BLaER1 treated with 17β-estradiol and CSF1 and Interleukin-3, amounts not matched to agents 10 nM and 100 nM (cell line): Measurements from ENCODE around the gene SH3BP5.

ENCODE experiments used
- H3K27ac ChIP-seq, 11 experiments: shearing (Covaris generic); formaldehyde crosslinking; 2 replicates each; pipeline ENCODE4 v1.8.1; 2022
- H3K27me3 ChIP-seq, 11 experiments: shearing (Covaris generic); formaldehyde crosslinking; 2 replicates each; pipeline ENCODE4 v1.8.1; 2022
- H3K36me3 ChIP-seq, 11 experiments: shearing (Covaris generic); formaldehyde crosslinking; 2 replicates each; pipeline ENCODE4 v1.8.1; 2022
- H3K4me1 ChIP-seq, 10 experiments: shearing (Covaris generic); formaldehyde crosslinking; 2 replicates each; pipeline ENCODE4 v1.8.1; 2022
- H3K4me2 ChIP-seq, 11 experiments: shearing (Covaris generic); formaldehyde crosslinking; 2 replicates each; pipeline ENCODE4 v1.8.1; 2022
- H3K4me3 ChIP-seq, 10 experiments: shearing (Covaris generic); formaldehyde crosslinking; 2 replicates each; pipeline ENCODE4 v1.8.1; 2022
- H3K9ac ChIP-seq, 11 experiments: shearing (Covaris generic); formaldehyde crosslinking; 2 replicates each; pipeline ENCODE4 v1.8.1; 2022
- H3K9me3 ChIP-seq, 11 experiments: shearing (Covaris generic); formaldehyde crosslinking; replicated peaks in 1 of 11; 2 replicates each; pipeline ENCODE4 v1.8.1; 2022
- H4K20me1 ChIP-seq, 11 experiments: shearing (Covaris generic); formaldehyde crosslinking; 2 replicates each; pipeline ENCODE4 v1.8.1; 2022
- Cebpa-rat ChIP-seq, 11 experiments: shearing (Covaris generic); IDR thresholded peaks; 2 replicates each; pipeline ENCODE4 v1.8.1; 2022

The SH3BP5 gene

GRCh38 chr3:15268033-15268631, 64.3 kb downstream of the SH3BP5 start:
- Histone ChIP-seq H3K4me3 (no peak overlapping the region), H3K36me3 (peaks cover 0 to 34% (median 0%) of the 10 kb centered on the region in 11 experiments; a peak in 7 of 22 replicates), H3K9me3 (peaks cover 0 to 3% (median 0%) of the 10 kb centered on the region in 11 experiments; a peak in 1 of 22 replicates), H4K20me1 (peaks cover 0 to 12% (median 0%) of the 10 kb centered on the region in 11 experiments; a peak in 6 of 22 replicates), H3K4me1 (peaks cover 28 to 85% (median 69%) of the 10 kb centered on the region in 10 experiments), H3K27me3 (peaks cover 0 to 44% (median 30%) of the 10 kb centered on the region in 11 experiments; a peak in 16 of 22 replicates), H3K27ac (peak overlapping the region in 3 of 11 experiments; percentile 48 to 75 (median 60); a peak in 5 of 22 replicates), H3K4me2 (peak overlapping the region in 6 of 11 experiments; percentile 81 to 95 (median 91); a peak in 12 of 22 replicates), H3K9ac (0 out of 22 replicates have a peak overlapping the region, but pooled peaks of 2 of the 11 experiments have one; percentile 9 to 24)
- no peak for TF ChIP-seq Cebpa-rat (IDR thresholded peaks at IDR 0.05)

- no peak for TF ChIP-seq Cebpa-rat (IDR thresholded peaks at IDR 0.05)
- H3K4me1 ChIP-seq: peaks cover 26 to 79% (median 63%) of the 10 kb centered on the region in 10 experiments
Measured at GRCh38 chr3:15267502-15267901, 64.9 kb downstream of the SH3BP5 start.

GRCh38 chr3:15266510-15267376, 65.6 kb downstream of the SH3BP5 start:
- no peak overlapping the region for H3K4me3 ChIP-seq
- H3K27ac ChIP-seq: 0 out of 22 replicates have a peak overlapping the region, but pooled peaks of 1 of the 11 experiments have one; percentile 17
- H3K4me2 ChIP-seq: peak overlapping the region in 6 of 11 experiments; percentile 6 to 44 (median 16); a peak in 8 of 22 replicates
- TF ChIP-seq Cebpa-rat (IDR thresholded peaks at IDR 0.05): no peak
- H4K20me1 ChIP-seq: peaks cover 0 to 12% (median 0%) of the 10 kb centered on the region in 11 experiments; a peak in 6 of 22 replicates
- peaks cover 0 to 33% (median 26%) of the 10 kb centered on the region in 11 experiments; a peak in 16 of 22 replicates for H3K27me3 ChIP-seq
- peaks cover 0 to 42% (median 0%) of the 10 kb centered on the region in 11 experiments; a peak in 9 of 22 replicates for H3K36me3 ChIP-seq
- peak overlapping the region in 5 of 11 experiments; percentile 9 to 40 (median 31); a peak in 7 of 22 replicates for H3K9ac ChIP-seq
- H3K4me1 ChIP-seq: peaks cover 19 to 71% (median 57%) of the 10 kb centered on the region in 10 experiments
- H3K9me3 ChIP-seq: peaks cover 0 to 3% (median 0%) of the 10 kb centered on the region in 11 experiments; a peak in 1 of 22 replicates

More at GRCh38 chr3:15267502-15267901, 64.9 kb downstream of the SH3BP5 start:
- peak overlapping the region in 1 of 11 experiments; percentile 8; a peak in 1 of 22 replicates for H3K9ac ChIP-seq
- peaks cover 0 to 3% (median 0%) of the 10 kb centered on the region in 11 experiments; a peak in 1 of 22 replicates for H3K9me3 ChIP-seq
- peaks cover 0 to 38% (median 26%) of the 10 kb centered on the region in 11 experiments; a peak in 16 of 22 replicates for H3K27me3 ChIP-seq
- H4K20me1 ChIP-seq: peaks cover 0 to 12% (median 0%) of the 10 kb centered on the region in 11 experiments; a peak in 6 of 22 replicates
- peak overlapping the region in 2 of 11 experiments; percentile 21 to 94; a peak in 3 of 22 replicates for H3K4me2 ChIP-seq
- H3K36me3 ChIP-seq: peaks cover 0 to 34% (median 0%) of the 10 kb centered on the region in 11 experiments; a peak in 7 of 22 replicates
- H3K27ac ChIP-seq: no peak overlapping the region
- H3K4me3 ChIP-seq: no peak overlapping the region

- H3K9me3 ChIP-seq: peaks cover 0 to 3% (median 0%) of the 10 kb centered on the region in 11 experiments; a peak in 1 of 22 replicates
- peak overlapping the region in 4 of 11 experiments; percentile 17 to 40 (median 35); a peak in 7 of 22 replicates for H3K9ac ChIP-seq
- no peak overlapping the region for H3K4me3 ChIP-seq
- H3K36me3 ChIP-seq: peaks cover 0 to 50% (median 0%) of the 10 kb centered on the region in 11 experiments; a peak in 9 of 22 replicates
- H4K20me1 ChIP-seq: peaks cover 0 to 14% (median 0%) of the 10 kb centered on the region in 11 experiments; a peak in 6 of 22 replicates
- TF ChIP-seq Cebpa-rat (IDR thresholded peaks at IDR 0.05): no peak
- peaks cover 10 to 62% (median 49%) of the 10 kb centered on the region in 10 experiments for H3K4me1 ChIP-seq
- peak overlapping the region in 5 of 11 experiments; percentile 6 to 44 (median 21); a peak in 6 of 22 replicates for H3K4me2 ChIP-seq
- H3K27ac ChIP-seq: no peak overlapping the region
- peaks cover 0 to 29% (median 26%) of the 10 kb centered on the region in 11 experiments; a peak in 16 of 22 replicates for H3K27me3 ChIP-seq
Measured at GRCh38 chr3:15265655-15266509, 66.5 kb downstream of the SH3BP5 start.

DNA sequence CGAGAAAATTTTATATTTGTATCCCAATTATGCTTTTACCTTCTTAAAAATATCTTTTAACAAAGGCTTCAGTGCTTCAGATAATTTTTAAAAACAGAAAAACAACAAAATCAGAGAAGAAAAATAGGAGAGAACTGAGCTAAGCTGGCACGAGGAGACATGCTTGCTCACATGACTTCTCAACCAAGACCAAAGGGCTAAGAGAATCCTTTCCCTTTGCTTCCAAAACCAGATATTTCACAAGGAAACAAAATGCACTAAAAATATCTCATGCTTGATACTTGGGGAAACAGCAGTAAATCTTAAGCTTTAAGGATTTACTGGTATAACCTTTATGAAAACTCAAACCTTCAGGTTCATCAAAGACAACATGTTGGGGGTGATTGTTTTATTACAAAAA, 67.9 kb downstream of the SH3BP5 start:
- peaks cover 0 to 27% (median 0%) of the 10 kb centered on the region in 11 experiments; a peak in 6 of 22 replicates for H4K20me1 ChIP-seq
- peaks cover 0 to 64% (median 4%) of the 10 kb centered on the region in 11 experiments; a peak in 14 of 22 replicates for H3K36me3 ChIP-seq
- H3K9me3 ChIP-seq: peaks cover 0 to 2% (median 0%) of the 10 kb centered on the region in 11 experiments; a peak in 1 of 22 replicates
- no peak for TF ChIP-seq Cebpa-rat (IDR thresholded peaks at IDR 0.05)
- H3K27ac ChIP-seq: no peak overlapping the region
- H3K4me1 ChIP-seq: peaks cover 3 to 48% (median 35%) of the 10 kb centered on the region in 10 experiments; a peak in 18 of 20 replicates
- H3K9ac ChIP-seq: no peak overlapping the region
- H3K4me2 ChIP-seq: peak overlapping the region in 10 of 11 experiments; percentile 1 to 33 (median 16); a peak in 10 of 22 replicates
- peaks cover 0 to 15% (median 14%) of the 10 kb centered on the region in 11 experiments; a peak in 16 of 22 replicates for H3K27me3 ChIP-seq
- no peak overlapping the region for H3K4me3 ChIP-seq

DNA sequence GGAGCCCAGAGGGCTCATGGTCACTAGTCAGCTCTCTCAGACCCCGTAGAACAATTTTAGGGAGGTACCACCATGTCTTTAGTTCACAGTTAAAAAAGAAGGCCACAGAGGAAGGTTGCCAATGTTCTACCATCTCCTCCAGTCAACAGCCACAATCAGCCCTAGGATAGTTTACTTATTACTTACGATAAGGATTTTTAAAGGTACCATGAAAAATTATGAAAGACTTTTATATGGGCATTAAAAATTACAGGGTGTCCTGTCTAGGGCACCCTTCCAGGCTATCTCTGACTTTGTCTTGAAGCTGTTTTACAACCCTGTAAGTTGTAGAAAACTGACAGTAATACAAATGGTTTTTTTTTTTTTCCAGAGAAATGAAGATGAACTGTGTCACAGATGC, 68.5 kb downstream of the SH3BP5 start:
- H3K9me3 ChIP-seq: no peaks in the 10 kb centered on the region
- no peak overlapping the region for H3K27ac ChIP-seq
- H3K4me2 ChIP-seq: peak overlapping the region in 2 of 11 experiments; percentile 23 to 27; a peak in 1 of 22 replicates
- H3K4me1 ChIP-seq: peaks cover 0 to 43% (median 29%) of the 10 kb centered on the region in 10 experiments; a peak in 16 of 20 replicates
- H3K27me3 ChIP-seq: peaks cover 0 to 10% (median 9%) of the 10 kb centered on the region in 11 experiments; a peak in 16 of 22 replicates
- peaks cover 0 to 27% (median 0%) of the 10 kb centered on the region in 11 experiments; a peak in 6 of 22 replicates for H4K20me1 ChIP-seq
- TF ChIP-seq Cebpa-rat (IDR thresholded peaks at IDR 0.05): no peak
- H3K9ac ChIP-seq: no peak overlapping the region
- peaks cover 3 to 70% (median 9%) of the 10 kb centered on the region in 11 experiments; a peak in 15 of 22 replicates for H3K36me3 ChIP-seq
- H3K4me3 ChIP-seq: no peak overlapping the region

- Histone ChIP-seq H3K36me3 (peaks cover 10 to 74% (median 17%) of the 10 kb centered on the region in 11 experiments; a peak in 18 of 22 replicates), H4K20me1 (peaks cover 0 to 30% (median 0%) of the 10 kb centered on the region in 11 experiments; a peak in 6 of 22 replicates), H3K4me1 (peaks cover 0 to 35% (median 21%) of the 10 kb centered on the region in 10 experiments; a peak in 14 of 20 replicates), H3K4me2 (no peak overlapping the region), H3K4me3 (no peak overlapping the region), H3K27me3 (peaks cover 0 to 2% (median under 1%) of the 10 kb centered on the region in 11 experiments; a peak in 12 of 22 replicates), H3K9me3 (no peaks in the 10 kb centered on the region), H3K9ac (no peak overlapping the region), H3K27ac (no peak overlapping the region)
- TF ChIP-seq Cebpa-rat (IDR thresholded peaks at IDR 0.05): no peak
Measured at GRCh38 chr3:15263120-15263519, 69.3 kb downstream of the SH3BP5 start.
